Measurements from ENCODE around the gene SSC5D.

Gene SSC5D

DNA sequence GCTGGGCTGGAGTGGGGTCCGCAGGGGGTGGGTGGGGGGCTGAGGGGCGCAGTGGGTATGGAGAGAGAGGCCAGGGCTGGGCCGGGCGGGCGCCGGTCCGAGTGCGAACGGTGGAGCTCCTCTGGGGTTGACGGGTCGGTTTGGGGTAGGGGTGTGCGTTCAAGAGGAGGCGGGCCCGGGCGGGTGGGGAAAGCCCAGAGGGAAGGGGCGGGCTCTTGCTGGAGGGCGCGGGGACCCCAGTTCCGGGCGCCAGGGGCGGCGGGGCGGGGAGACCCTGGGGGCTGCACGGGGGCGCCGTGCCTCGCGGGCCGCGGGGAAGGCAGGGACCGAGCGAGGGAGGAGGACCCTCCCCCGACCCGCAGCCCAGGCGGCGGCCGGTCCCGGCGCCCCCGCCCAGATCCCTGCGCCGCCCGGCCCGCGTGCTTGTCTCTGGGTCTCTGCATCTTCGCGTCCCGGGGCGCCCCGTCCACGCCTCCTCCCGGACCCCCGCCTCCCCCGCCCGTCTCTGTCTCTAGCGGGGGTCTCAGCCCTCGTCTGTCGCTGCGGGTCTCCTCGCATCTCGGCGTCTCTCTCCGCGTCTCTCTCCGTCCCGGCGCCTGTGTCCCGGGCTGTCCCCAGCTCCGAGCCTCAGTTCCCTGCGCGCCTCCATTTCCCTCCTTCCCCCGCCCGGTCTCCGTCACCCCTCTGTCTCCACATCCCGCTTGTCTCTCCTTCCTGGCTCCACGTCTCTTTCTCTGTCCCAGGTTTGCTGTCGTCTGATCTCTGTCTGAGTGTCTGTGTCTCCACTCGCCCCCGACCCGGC lies 36.9 kb upstream of the SSC5D start:
- TF ChIP-seq SNAI2 (CRISPR knock-in tag; IDR thresholded peaks at IDR 0.05) = no peak
- TF ChIP-seq ZNF8 (CRISPR knock-in tag; IDR thresholded peaks at IDR 0.05) = no peak
- TF ChIP-seq ISL1 (CRISPR knock-in tag; IDR thresholded peaks at IDR 0.05) = no peak
- TF ChIP-seq ESRRG (CRISPR knock-in tag; IDR thresholded peaks at IDR 0.05) = no peak
- no peak for TF ChIP-seq OSR1 (CRISPR knock-in tag; IDR thresholded peaks at IDR 0.05)
- TF ChIP-seq BACH2 (CRISPR knock-in tag; IDR thresholded peaks at IDR 0.05; ENCODE audit: borderline replicate concordance) = no peak
- TF ChIP-seq CSRNP3 (CRISPR knock-in tag; IDR thresholded peaks at IDR 0.05) = no peak
- no peak for TF ChIP-seq ZFP30 (CRISPR knock-in tag; IDR thresholded peaks at IDR 0.05)
- ATAC-seq = no peak; the same call in 2 of the 3 replicates

GRCh38 chr19:55451965-55452748 lies 36.1 kb upstream of the SSC5D start:
- no peak for TF ChIP-seq ZFP30 (CRISPR knock-in tag; IDR thresholded peaks at IDR 0.05)

GRCh38 chr19:55452749-55453346 lies 35.4 kb upstream of the SSC5D start:
- no peak for TF ChIP-seq SNAI2 (CRISPR knock-in tag; IDR thresholded peaks at IDR 0.05)
- no peak for TF ChIP-seq ZC3H10 (CRISPR knock-in tag; IDR thresholded peaks at IDR 0.05)
- TF ChIP-seq TSHZ2 (CRISPR knock-in tag; IDR thresholded peaks at IDR 0.05) = no peak
- no peak for TF ChIP-seq CREB5 (CRISPR knock-in tag; IDR thresholded peaks at IDR 0.05; ENCODE audit: low read depth)
- TF ChIP-seq ISL1 (CRISPR knock-in tag; IDR thresholded peaks at IDR 0.05) = no peak
- TF ChIP-seq ESRRG (CRISPR knock-in tag; IDR thresholded peaks at IDR 0.05) = no peak
- TF ChIP-seq ZNF70 (CRISPR knock-in tag; IDR thresholded peaks at IDR 0.05) = no peak
- no peak for TF ChIP-seq ARNTL (CRISPR knock-in tag; IDR thresholded peaks at IDR 0.05; ENCODE audit: borderline replicate concordance, low read depth)
- no peak for TF ChIP-seq TOX (CRISPR knock-in tag; IDR thresholded peaks at IDR 0.05; ENCODE audit: borderline replicate concordance)
- TF ChIP-seq ZFP30 (CRISPR knock-in tag; IDR thresholded peaks at IDR 0.05) = no peak
- no peak for TF ChIP-seq CSDC2 (CRISPR knock-in tag; IDR thresholded peaks at IDR 0.05)
- no peak for TF ChIP-seq ZFP3 (CRISPR knock-in tag; IDR thresholded peaks at IDR 0.05)
- TF ChIP-seq, protein P1, sequence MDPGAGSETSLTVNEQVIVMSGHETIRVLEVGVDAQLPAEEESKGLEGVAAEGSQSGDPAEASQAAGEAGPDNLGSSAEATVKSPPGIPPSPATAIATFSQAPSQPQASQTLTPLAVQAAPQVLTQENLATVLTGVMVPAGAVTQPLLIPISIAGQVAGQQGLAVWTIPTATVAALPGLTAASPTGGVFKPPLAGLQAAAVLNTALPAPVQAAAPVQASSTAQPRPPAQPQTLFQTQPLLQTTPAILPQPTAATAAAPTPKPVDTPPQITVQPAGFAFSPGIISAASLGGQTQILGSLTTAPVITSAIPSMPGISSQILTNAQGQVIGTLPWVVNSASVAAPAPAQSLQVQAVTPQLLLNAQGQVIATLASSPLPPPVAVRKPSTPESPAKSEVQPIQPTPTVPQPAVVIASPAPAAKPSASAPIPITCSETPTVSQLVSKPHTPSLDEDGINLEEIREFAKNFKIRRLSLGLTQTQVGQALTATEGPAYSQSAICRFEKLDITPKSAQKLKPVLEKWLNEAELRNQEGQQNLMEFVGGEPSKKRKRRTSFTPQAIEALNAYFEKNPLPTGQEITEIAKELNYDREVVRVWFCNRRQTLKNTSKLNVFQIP (CRISPR knock-in tag; IDR thresholded peaks at IDR 0.05; ENCODE audit: borderline replicate concordance, low read depth) = no peak
- TF ChIP-seq RARB (CRISPR knock-in tag; IDR thresholded peaks at IDR 0.05) = no peak
- TF ChIP-seq PPARA (CRISPR knock-in tag; IDR thresholded peaks at IDR 0.05; ENCODE audit: borderline replicate concordance) = no peak
- ATAC-seq = peak; percentile 76

More at GRCh38 chr19:55451965-55452748, 36.1 kb upstream of the SSC5D start:
- no peak for ATAC-seq

All from SK-N-SH treated with all-trans-retinoic acid at 6 μM for 48 hours (cell line).